ENCODE results near the gene DNMBP. TPM values are rescaled to one million over a fixed set of nuclear protein-coding genes. Genes with fewer than 3 reads are reported as not detected.
"Not testable (repeated sequence)": the region's sequence is repeated elsewhere in the genome, so short reads cannot be mapped to it uniquely, and the experiment has no call there.

The DNMBP gene
- total RNA-seq, 1 experiment from 2014 or later: 39.3 TPM

DNA sequence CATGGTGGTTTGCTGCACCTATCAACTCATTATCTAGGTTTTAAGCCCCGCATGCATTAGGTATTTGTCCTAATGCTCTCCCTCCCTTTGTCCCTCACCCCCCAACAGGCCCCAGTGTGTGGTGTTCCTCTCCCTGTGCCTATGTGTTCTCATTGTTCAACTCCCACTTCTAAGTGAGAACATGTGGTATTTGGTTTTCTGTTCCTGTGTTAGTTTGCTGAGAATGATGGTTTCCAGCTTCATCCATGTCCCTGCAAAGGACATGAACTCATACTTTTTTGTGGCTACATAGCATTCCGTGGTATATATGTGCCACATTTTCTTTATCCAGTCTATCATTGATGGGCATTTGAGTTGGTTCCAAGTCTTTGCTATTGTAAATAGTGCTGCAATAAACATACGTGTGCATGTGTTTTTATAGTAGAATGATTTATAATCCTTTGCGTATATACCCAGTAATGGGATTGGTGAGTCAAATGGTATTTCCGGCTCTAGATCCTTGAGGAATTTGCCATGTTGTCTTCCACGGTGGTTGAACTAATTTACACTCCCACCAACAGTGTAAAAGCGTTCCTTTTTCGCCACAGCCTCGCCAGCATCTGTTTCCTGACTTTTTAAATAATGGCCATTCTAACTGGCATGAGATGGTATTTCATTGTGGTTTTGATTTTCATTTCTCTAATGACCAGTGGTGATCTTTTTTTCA lies 146.1 kb downstream of the DNMBP start:
- in situ Hi-C loops (cut with HindIII; ENCODE audit: low pct_unique_long_range_greater_than_20kb, low sequenced_read_pairs); H3K27ac ChIP-seq (ENCODE audit: low read length); H3K9me3 ChIP-seq (ENCODE audit: control insufficient read depth, insufficient read depth, low read depth, low read length); DNase-seq (ENCODE audit: low read depth, low spot score); H3K4me1 ChIP-seq (ENCODE audit: control insufficient read depth, insufficient read depth, low read length); H3K4me3 ChIP-seq (ENCODE audit: low read depth in 2 of 2, low read length in 2 of 2); intact Hi-C loops (cut with micrococcal nuclease; ENCODE audit: unreplicated experiment); H3K36me3 ChIP-seq (ENCODE audit: control insufficient read depth, insufficient read depth, low read length); CTCF ChIA-PET; POLR2A ChIA-PET; H3K27me3 ChIP-seq (ENCODE audit: control insufficient read depth, insufficient read depth, low read length); ATAC-seq; BruUV-seq (replicated peaks): not testable (repeated sequence)

DNA sequence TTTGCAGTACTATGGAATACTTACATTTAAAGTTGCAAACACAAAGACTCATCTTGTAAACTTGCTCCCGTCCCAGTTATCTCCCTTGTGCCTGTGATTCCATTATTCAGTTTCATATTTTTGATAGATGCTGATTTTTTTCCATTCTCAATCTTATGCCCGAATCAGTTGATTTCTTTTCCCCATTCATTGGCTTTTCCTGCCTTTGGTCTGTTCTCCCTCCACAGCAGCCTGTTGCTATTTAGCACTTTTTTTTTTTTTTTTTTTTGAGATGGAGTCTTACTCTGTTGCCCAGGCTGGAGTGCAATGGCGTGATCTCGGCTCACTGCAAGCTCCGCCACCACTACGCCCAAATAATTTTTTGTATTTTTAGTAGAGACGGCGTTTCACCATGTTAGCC lies 149.3 kb downstream of the DNMBP start:
- H3K9me3 ChIP-seq (ENCODE audit: control insufficient read depth, insufficient read depth, low read depth, low read length): no peaks in the 10 kb centered on the region
- no peaks in the 10 kb centered on the region for H3K27me3 ChIP-seq (ENCODE audit: control insufficient read depth, insufficient read depth, low read length)
- H3K36me3 ChIP-seq (ENCODE audit: control insufficient read depth, insufficient read depth, low read length): no peaks in the 10 kb centered on the region
- TF ChIP-seq SIN3A (IDR thresholded peaks at IDR 0.05; ENCODE audit: borderline replicate concordance, insufficient read depth, low read depth, low read length): no peak
- TF ChIP-seq, protein P1, sequence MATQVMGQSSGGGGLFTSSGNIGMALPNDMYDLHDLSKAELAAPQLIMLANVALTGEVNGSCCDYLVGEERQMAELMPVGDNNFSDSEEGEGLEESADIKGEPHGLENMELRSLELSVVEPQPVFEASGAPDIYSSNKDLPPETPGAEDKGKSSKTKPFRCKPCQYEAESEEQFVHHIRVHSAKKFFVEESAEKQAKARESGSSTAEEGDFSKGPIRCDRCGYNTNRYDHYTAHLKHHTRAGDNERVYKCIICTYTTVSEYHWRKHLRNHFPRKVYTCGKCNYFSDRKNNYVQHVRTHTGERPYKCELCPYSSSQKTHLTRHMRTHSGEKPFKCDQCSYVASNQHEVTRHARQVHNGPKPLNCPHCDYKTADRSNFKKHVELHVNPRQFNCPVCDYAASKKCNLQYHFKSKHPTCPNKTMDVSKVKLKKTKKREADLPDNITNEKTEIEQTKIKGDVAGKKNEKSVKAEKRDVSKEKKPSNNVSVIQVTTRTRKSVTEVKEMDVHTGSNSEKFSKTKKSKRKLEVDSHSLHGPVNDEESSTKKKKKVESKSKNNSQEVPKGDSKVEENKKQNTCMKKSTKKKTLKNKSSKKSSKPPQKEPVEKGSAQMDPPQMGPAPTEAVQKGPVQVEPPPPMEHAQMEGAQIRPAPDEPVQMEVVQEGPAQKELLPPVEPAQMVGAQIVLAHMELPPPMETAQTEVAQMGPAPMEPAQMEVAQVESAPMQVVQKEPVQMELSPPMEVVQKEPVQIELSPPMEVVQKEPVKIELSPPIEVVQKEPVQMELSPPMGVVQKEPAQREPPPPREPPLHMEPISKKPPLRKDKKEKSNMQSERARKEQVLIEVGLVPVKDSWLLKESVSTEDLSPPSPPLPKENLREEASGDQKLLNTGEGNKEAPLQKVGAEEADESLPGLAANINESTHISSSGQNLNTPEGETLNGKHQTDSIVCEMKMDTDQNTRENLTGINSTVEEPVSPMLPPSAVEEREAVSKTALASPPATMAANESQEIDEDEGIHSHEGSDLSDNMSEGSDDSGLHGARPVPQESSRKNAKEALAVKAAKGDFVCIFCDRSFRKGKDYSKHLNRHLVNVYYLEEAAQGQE (IDR thresholded peaks at IDR 0.05; ENCODE audit: insufficient read depth in 1 of 2, low read depth in 2 of 2, low read length in 1 of 2): no peak
- TF ChIP-seq, protein P2, sequence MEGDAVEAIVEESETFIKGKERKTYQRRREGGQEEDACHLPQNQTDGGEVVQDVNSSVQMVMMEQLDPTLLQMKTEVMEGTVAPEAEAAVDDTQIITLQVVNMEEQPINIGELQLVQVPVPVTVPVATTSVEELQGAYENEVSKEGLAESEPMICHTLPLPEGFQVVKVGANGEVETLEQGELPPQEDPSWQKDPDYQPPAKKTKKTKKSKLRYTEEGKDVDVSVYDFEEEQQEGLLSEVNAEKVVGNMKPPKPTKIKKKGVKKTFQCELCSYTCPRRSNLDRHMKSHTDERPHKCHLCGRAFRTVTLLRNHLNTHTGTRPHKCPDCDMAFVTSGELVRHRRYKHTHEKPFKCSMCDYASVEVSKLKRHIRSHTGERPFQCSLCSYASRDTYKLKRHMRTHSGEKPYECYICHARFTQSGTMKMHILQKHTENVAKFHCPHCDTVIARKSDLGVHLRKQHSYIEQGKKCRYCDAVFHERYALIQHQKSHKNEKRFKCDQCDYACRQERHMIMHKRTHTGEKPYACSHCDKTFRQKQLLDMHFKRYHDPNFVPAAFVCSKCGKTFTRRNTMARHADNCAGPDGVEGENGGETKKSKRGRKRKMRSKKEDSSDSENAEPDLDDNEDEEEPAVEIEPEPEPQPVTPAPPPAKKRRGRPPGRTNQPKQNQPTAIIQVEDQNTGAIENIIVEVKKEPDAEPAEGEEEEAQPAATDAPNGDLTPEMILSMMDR (IDR thresholded peaks at IDR 0.05): no peak
- TF ChIP-seq TCF7L2 (IDR thresholded peaks at IDR 0.05; ENCODE audit: low read depth, low read length): no peak
- no peak for TF ChIP-seq POLR2AphosphoS5 (IDR thresholded peaks at IDR 0.05; ENCODE audit: low read depth, low read length)
- no peak overlapping the region for H3K4me3 ChIP-seq (ENCODE audit: low read depth in 2 of 2, low read length in 2 of 2)
- intact Hi-C loops (cut with micrococcal nuclease; ENCODE audit: unreplicated experiment) (no loop called here), in situ Hi-C loops (cut with HindIII; ENCODE audit: low pct_unique_long_range_greater_than_20kb, low sequenced_read_pairs) (no loop called here)
- H3K4me1 ChIP-seq (ENCODE audit: control insufficient read depth, insufficient read depth, low read length): no peaks in the 10 kb centered on the region
- CTCF ChIA-PET: interaction anchor here (0.6 to 1.7 kb wide), 3 partner anchors 185 to 363 kb away, joined by 3 to 8 read pairs (median 4); no protein-coding TSS in a partner anchor
- ATAC-seq (no peak), DNase-seq (ENCODE audit: low read depth, low spot score) (no peak)
- no peak overlapping the region for H3K27ac ChIP-seq (ENCODE audit: low read length)
- BruUV-seq (replicated peaks): no TSS peak
- POLR2A ChIA-PET: interaction anchor here (0.6 to 0.8 kb wide), 2 partner anchors 10 to 396 kb away, joined by 4 to 5 read pairs; no protein-coding TSS in a partner anchor

DNA sequence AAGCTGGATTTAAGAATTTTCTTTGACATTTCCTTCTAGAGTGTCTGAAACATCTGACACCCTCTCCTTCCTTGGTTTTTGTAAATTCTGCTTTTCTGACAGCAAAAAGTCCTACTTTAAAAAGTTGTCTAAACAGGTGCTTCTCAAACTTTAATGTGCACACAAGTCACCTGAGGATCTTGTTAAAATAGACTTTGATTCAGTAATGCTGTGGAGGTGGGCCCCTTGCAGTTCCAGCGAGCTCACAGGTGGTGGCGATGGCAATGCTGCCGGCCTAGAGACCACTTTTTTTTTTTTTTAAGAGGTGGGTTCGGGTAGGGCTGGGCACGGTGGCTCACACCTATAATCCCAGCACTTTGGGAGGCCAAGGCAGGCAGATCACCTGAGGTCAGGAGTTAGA lies 150.2 kb downstream of the DNMBP start:
- H3K27ac ChIP-seq (ENCODE audit: low read length): no peak overlapping the region
- TF ChIP-seq, protein P1 (IDR thresholded peaks at IDR 0.05; ENCODE audit: insufficient read depth in 1 of 2, low read depth in 2 of 2, low read length in 1 of 2): no peak
- TF ChIP-seq, protein P2 (IDR thresholded peaks at IDR 0.05): peak; percentile 87
- CTCF ChIA-PET: interaction anchor here (0.7 to 2.0 kb wide), 7 partner anchors 13 to 249 kb away, joined by 3 to 8 read pairs (median 5); no protein-coding TSS in a partner anchor
- no peak overlapping the region for H3K4me3 ChIP-seq (ENCODE audit: low read depth in 2 of 2, low read length in 2 of 2)
- H3K4me1 ChIP-seq (ENCODE audit: control insufficient read depth, insufficient read depth, low read length): no peaks in the 10 kb centered on the region; the same call in 1 of the 2 replicates
- POLR2A ChIA-PET: interaction anchor here (0.6 to 0.9 kb wide), 4 partner anchors 11 to 250 kb away, joined by 3 to 7 read pairs (median 6); no protein-coding TSS in a partner anchor
- H3K27me3 ChIP-seq (ENCODE audit: control insufficient read depth, insufficient read depth, low read length): no peaks in the 10 kb centered on the region
- intact Hi-C loops (cut with micrococcal nuclease; ENCODE audit: unreplicated experiment): loop anchor here (10.0 kb wide), 1 partner anchor 245 kb away; no protein-coding TSS in a partner anchor
- DNase-seq (ENCODE audit: low read depth, low spot score): no peak
- H3K36me3 ChIP-seq (ENCODE audit: control insufficient read depth, insufficient read depth, low read length): no peaks in the 10 kb centered on the region
- in situ Hi-C loops (cut with HindIII; ENCODE audit: low pct_unique_long_range_greater_than_20kb, low sequenced_read_pairs): no loop called here
- peak; percentile 68; the same call in 1 of the 2 replicates for ATAC-seq
- H3K9me3 ChIP-seq (ENCODE audit: control insufficient read depth, insufficient read depth, low read depth, low read length): no peaks in the 10 kb centered on the region
- BruUV-seq (replicated peaks): no TSS peak

Measured in Panc1 (cell line).